Stimulated activated CD8-positive, alpha-beta memory T cell treated with anti-CD3 and anti-CD28 coated beads, Interleukin-2, amount 100 ng/mL, for 48 hours (primary cell): ENCODE data around the gene CPSF6.
A peak's percentile ranks its signal among the peaks of the same experiment; 100 is the strongest.
"Not testable (repeated sequence)": the region's sequence is repeated elsewhere in the genome, so short reads cannot be mapped to it uniquely, and the experiment has no call there.

Source experiments
- DNase-seq, 2 donors: peaks; one replicate each; pipeline ENCODE4 v3.0.0-alpha.2; 2020; ENCODE audit warnings: low read depth in 2 of 2

Gene CPSF6, protein sequence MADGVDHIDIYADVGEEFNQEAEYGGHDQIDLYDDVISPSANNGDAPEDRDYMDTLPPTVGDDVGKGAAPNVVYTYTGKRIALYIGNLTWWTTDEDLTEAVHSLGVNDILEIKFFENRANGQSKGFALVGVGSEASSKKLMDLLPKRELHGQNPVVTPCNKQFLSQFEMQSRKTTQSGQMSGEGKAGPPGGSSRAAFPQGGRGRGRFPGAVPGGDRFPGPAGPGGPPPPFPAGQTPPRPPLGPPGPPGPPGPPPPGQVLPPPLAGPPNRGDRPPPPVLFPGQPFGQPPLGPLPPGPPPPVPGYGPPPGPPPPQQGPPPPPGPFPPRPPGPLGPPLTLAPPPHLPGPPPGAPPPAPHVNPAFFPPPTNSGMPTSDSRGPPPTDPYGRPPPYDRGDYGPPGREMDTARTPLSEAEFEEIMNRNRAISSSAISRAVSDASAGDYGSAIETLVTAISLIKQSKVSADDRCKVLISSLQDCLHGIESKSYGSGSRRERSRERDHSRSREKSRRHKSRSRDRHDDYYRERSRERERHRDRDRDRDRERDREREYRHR

DNA sequence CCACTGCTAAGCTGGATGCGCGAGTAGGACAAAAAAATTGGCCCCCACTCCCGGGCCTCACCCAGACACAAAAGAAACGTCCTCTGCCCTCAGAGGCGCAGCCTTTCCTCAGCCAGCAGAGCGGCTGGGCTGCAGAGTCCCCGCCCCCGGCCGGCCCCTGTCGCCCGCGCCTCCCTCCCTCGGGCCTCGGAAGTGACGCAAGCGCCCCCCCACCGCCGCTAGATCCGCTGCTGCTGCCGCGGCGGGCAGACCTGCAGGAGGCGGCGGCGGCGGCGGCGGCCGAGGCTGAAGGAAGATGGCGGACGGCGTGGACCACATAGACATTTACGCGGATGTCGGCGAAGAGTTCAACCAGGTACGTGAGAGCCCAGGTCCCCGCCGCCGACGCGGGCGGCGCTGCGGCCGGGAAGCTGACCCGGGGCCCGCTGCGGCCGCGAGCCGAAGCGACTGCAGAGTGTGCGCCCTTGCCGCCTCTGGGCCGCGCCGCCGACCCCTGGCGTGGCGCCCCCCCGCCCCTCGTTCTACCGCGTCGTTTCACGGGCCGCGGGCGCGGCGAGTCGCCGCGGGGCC lies at the start of gene CPSF6:
TSS of gene CPSF6 (plus strand) at position 218 of the 570 bp plus-strand sequence. CDS start at position 296, 78 bp downstream.
- peak; percentile 94 to 97 for DNase-seq

DNA sequence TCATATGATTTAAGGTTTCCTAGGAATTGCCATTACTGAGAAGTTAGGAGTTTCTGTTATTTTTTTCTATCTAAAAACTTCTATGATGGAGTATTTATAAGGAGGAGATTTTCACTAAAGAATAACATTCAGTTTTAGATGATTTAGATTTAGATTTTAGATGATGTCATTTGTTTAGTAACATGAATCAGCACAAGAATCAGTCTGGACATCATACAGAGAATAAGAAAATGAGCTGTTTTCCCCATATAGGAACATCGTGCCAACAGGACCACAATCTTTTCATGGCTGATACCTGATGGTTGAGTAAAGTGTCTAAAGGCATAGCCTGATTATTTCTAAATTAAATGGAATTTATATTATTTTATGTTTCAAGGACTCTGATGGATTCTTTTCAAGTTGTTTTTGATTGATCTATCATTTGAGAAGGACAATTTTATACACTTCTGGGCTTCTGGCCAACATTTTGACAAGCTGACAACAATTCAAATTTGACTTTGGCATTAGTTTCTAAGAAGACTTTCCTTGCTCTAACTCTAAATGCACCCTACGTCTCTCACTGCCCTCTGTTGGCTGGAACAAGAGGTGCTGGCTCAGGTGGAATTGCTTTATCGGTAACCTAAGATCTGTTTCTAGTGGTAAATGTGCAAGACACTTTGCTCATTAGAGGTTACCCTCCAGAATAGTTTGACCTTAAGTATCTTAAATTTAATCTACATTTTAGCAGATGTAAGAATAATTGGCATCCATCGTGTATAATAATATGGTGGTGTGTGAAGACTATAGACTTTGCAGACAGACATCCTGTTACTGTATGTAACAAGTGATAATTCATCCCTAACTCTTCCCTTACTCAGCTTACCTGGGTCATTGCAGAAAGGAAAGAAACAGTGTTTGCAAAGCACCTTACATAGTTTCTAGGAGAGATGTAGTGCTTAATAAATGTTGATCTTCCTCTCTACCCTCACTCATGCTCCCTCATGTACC lies 42.8 kb upstream of the CPSF6 start:
- DNase-seq, result no peak

- DNase-seq, result not testable (repeated sequence)
Observed at GRCh38 chr12:69199976-69200375, 39.4 kb upstream of the CPSF6 start.

DNA sequence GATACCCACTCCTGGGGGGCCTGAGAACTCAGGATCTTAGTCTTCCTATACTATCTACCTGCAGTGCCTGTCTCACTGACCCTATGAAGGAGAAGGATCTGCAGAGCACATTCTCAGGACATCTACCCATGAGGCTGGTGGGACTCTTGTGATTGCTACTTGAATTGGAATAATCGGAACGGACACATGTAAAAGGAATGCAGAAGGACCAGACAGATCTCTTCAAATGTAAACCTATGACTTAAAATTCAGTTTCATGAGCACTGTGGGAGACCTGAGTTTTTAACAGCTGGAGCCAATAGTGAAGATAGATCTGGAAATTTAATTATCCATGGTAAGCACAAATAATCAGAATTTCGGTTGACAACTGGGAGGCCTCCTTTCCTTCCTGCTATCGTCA lies 35.2 kb upstream of the CPSF6 start:
- no peak for DNase-seq

DNA sequence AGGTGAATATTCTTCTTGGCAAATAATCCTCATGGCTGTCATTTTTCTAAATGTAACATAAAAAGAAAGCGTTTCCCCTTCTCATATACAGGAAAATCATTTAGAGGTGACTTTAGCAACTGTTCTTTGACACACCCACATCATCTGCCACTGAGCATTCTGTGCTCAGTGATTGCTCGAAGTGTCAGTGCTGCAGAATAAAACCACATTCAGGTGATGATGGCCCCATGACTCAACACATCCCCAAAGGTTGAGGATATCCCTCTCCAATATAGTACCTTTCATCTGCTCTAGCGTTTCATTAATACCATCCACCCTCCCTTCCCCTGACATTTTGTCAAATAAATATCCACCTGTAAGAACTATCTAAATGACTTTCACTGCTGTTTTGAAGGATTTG lies 28.7 kb upstream of the CPSF6 start:
- no peak for DNase-seq

GRCh38 chr12:69211160-69211559 lies 28.2 kb upstream of the CPSF6 start:
- DNase-seq, result no peak

DNA sequence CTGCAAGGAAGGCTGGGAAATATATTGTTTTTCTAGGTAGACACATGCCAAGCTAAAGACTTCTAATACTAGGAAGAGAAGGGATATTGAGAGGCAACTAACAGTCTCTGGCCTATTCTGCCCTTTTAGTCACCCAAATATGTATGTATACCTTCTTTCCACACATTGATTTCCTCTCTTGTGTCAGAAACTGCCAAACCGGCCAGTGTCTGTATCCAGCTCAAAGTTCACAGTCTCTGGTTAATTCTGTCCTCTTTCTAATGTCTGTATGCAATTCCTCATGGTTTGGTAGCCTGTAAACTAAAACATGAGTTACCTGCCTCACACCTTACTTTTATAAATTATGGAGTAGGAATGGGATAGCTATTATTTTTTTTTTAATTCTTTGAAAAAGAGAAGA lies 25.2 kb upstream of the CPSF6 start:
- no peak for DNase-seq

DNA sequence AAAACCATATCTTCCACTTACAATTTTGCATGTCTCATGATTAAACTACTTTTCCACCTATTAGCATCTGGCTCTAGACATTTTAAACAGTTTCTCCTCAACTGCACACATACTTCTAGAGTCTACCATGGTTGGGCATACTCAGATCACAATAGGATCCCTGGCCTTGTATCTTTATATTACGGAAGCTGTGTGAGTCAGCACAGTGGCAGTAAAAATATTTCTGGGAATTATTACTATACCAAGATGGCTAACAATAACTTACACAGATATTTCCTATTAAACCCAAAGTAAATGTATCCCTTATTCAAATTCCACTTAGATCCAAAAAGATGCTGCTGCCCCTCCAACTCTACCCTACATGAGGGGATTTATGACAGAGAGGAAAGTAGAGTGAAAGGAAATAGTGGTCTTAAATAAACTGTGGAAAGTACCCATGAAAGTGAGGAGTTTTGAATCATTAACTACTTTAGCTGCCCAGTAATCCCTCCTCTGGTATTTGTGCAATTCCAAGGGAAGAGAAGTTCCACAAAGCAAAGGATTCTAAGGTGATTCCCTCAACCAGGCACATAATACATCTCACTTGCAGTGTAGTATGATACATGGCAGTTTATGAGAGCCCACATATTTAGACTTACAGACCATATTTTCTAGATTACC lies 14.0 kb upstream of the CPSF6 start:
- DNase-seq, result no peak

DNA sequence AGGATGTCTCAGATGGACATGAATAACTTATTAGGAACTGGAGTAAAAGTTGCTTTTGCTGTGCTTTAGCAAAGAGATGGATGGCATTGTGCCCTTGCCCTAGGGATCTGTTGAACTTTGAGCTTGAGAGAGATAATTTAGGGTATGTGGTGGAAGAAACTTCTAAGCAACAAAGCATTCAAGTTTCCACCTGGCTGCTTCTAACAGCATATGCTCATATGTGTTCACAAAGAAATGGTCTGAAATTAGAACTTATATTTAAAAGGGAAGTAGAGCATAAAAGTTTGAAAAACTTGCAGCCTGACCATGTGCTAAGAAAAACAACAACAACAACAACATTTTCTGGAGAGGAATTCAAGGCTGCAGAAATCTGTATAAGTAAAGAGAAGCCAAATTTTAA lies 7.9 kb upstream of the CPSF6 start:
- no peak for DNase-seq

DNA sequence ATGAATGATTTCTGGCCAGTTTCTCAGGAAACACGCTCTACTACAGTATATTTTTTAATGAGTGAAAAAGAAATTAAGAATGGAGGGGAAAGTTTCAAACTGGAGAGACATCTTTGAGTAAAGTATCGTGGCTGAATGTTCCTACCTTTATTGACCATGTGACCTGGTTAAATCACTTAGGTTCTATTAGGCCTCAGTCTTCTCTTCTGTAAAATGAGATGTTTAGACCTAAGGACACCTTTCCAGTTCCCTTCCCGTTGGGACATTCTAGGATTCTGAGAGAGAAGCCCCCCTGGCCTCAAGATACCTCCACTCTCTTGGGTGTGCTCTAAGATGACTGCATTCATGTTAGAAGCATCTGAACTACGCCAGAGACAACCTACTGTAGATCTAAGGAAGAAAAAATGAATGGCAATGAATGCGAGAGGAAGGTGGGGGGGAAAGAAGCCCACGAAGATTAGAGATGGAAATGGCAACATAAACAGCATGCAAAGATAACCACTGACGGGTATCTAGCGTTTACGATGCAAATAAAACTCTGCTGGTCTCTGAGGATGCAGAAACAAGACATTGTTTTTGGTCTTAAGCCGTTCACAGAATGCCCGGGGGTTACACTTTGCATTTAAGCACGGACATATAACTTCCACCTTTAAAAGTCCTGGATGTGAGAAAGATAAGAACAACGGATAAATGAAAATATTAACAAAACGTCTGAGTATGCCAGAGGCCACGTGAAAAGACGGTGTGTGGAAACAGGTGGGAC lies 599 bp upstream of the CPSF6 start:
- no peak for DNase-seq

GRCh38 chr12:69239922-69240630 lies 707 bp downstream of the CPSF6 start:
- peak; percentile 13 to 23 for DNase-seq

GRCh38 chr12:69240631-69240995 lies 1.2 kb downstream of the CPSF6 start:
- DNase-seq, result peak in 1 of 2 donors; percentile 10

DNA sequence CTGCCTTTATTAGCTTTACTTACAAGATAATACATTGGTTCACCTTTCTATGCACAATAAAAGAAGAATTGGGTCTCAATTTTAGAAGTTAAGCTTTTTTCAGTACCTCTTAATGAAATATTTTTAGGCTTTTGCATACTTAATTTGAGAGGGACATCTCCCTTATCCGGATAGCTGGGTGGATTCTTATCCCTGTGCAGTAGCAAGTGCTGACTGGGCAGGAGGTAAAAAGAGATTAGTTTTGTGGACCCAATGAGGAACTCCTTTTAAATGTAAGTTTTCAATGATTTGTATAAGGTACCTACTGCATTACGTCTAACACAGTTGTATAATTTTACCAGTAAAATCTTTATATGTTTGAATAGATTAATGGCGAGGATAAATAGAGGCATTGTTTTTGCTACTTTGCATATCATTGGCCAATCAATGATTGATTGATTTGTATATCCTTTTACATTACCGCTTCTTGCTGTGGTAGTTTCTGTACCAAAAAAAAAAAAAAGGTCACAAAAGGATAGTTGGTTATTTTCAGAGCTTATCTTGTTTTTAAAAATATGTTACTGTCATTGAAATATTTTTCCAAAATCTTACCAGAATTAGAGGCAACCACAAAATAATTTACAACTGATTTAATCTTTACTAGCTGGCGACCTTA lies 2.2 kb downstream of the CPSF6 start:
- no peak for DNase-seq

DNA sequence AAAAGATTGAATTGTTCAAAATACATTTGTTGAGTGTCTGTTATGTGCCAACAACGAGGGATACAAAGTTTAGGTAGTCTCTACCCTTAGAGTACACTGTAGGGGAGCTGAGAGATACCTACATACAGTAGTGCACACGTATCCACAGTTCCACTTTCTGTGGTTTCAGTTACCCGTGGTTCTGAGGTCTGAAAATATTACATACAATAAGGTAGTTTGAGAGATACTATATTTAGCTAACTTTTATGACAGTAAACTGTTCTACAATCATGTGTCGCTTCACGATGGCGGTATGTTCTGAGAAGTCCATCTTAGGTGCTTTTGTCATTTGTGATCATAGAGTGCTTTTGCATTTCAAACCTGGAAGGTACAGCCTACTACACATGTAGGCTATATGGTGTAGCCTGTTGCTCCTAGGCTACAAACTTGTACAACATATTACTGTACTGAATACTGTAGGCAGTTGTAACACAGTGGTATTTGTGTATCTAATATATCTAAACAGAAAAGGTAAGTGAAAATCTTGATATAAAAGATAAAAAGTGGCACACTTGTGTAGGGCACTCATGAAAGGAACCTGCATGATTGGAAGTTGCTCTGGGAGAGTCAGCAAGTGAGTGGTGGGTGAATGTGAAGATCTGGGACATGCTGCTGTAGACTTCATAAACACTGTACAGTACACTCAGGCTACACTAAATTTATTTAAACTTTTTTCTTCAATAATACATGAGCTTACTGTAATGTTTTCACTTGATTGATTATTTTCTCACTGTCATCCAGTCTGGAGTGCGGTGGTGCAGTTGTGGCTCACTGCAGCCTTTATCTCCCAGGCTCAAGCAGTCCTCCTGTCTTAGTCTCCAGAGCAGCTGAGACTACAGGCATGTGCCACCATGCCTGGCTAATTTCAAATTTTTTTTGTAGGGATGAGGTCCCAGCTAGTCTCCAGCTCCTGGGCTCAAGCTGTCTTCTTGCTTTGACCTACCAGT lies 4.0 kb downstream of the CPSF6 start:
- DNase-seq, result no peak

DNA sequence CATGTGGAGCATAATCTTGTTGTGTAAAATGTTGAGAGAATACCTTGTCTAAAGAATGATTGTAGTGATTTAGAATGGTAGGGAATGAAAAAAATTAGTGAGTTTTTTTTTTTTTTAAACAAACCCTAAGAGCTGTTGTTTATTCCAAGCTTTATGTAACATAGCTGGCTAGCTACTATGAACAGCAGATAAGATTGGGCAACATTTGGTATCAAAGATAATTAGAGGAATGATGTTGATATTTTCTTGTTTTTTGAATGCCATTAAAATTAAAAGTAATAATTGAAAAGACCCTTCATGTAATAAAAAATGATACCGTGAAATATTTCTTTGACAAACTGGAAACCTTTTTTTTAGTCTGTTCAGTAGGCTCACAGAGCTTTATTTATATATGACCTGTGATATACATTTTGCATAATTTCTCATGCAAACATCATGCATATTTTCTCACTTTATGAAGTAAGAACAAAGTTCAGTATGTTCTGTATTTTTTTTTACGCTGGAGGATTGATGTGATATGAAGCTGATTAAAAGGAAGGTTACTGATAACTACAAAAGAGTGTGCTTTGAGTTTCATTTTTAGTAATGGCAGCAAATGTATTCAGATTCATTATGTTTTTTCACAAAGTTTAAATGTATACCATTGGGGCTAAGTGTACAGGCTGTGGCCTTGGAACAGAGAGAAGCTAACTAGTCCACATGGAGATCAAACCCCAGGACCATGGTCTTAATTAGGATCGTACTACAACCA lies 8.1 kb downstream of the CPSF6 start:
- no peak for DNase-seq

DNA sequence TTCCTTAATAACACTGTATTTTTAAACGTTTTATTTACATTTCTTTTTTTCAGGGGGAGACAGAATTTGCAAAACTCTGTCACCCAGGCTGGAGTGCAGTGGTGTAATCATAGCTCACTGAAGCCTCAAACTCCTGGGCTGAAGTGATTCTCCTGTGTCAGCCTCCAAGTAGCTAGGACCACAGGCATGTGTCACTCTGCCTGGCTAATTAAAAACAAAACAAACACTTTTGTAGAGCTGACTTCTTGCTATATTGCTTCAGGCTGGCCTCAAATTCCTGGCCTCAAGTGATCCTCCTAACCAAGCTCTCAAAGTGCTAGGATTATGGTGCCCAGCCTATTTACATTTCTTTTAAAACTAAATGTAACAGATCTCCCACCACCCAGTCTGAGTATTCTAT lies 12.7 kb downstream of the CPSF6 start:
- DNase-seq, result no peak

DNA sequence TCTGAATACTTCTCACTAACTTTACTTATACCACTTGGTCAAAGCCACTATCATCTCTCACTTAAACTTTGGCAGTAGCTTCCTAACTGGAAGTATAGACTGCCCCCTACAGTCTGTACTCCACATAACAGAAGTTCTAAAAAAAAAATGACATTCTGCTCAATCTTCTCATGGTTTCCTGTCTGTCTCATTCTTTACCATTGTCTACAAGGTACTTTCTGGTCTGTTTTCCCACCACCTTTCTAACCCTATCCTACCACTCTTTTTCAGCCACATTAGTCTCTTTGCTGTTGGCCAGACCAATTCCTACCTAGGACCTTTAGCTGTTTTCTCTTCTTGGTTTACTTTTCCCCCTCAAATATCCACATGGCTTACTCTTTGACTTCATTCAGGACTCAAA lies 14.7 kb downstream of the CPSF6 start:
- no peak for DNase-seq

GRCh38 chr12:69254862-69255261 lies 15.5 kb downstream of the CPSF6 start:
- no peak for DNase-seq
